Transverse colon (tissue), 4 donors: ENCODE measurements around the gene ERG. TPM values are rescaled to one million over a fixed set of nuclear protein-coding genes. Genes with fewer than 3 reads are reported as not detected.

Source experiments
- DNase-seq: peaks from one replicate; pipeline ENCODE4 v3.0.0-alpha.2; 2019
- H3K27ac ChIP-seq, 4 donors: fragments of 200-600 bp; sonication (generic); 2 replicates each; pipeline ENCODE4 v1.5.1; 2016 to 2018; ENCODE audit warnings: inconsistent platforms in 4 of 4
- H3K27me3 ChIP-seq: fragments of 200-600 bp; sonication (generic); 2 replicates; pipeline ENCODE4 v1.5.1; 2017; ENCODE audit warnings: inconsistent platforms
- H3K36me3 ChIP-seq, 4 donors: fragments of 200-600 bp; sonication (generic); 2 replicates each; pipeline ENCODE4 v1.5.1; 2017 to 2019; ENCODE audit warnings: inconsistent platforms in 4 of 4
- H3K4me1 ChIP-seq, 4 donors: fragments of 200-600 bp; sonication (generic); 2 replicates each; pipeline ENCODE4 v1.5.1; 2017 to 2020; ENCODE audit warnings: inconsistent platforms in 4 of 4
- H3K4me3 ChIP-seq, 4 donors: fragments of 200-600 bp; sonication (generic); 1 replicate in 1 of 4; 2 replicates in 3 of 4; pipeline versions ENCODE4 v1.5.1 to v1.6.1; 2017 to 2019; ENCODE audit warnings: inconsistent platforms in 4 of 4
- H3K9me3 ChIP-seq, 2 donors: fragments of 200-600 bp; sonication (generic); 2 replicates each; pipeline ENCODE4 v1.5.1; 2017 to 2019; ENCODE audit warnings: inconsistent platforms in 2 of 2
- CTCF ChIP-seq, 5 experiments: fragments of 200-600 bp in 3 of 5; fragments of 450-650 bp in 2 of 5; sonication (generic) in 3 of 5; IDR thresholded peaks; 1 replicate in 2 of 5; 2 replicates in 3 of 5; pipeline ENCODE4 v1.5.1; 2016 to 2017; ENCODE audit warnings: antibody characterized with exemption in 5 of 5, inconsistent platforms in 3 of 5, mild to moderate bottlenecking in 2 of 5, moderate library complexity in 1 of 5
- EP300 ChIP-seq: sonication (generic); formaldehyde crosslinking; IDR thresholded peaks from one replicate; pipeline ENCODE4 v1.6.1; 2017; ENCODE audit warnings: antibody characterized with exemption, low read depth
- POLR2A ChIP-seq: fragments of 450-650 bp; IDR thresholded peaks from one replicate; pipeline ENCODE4 v1.6.1; 2016; ENCODE audit warnings: antibody characterized with exemption, mild to moderate bottlenecking, moderate library complexity
- POLR2AphosphoS5 ChIP-seq, 3 donors: sonication (generic); formaldehyde crosslinking; IDR thresholded peaks; one replicate each; pipeline ENCODE4 v1.6.1; 2016; ENCODE audit warnings: antibody characterized with exemption in 3 of 3
- WGBS, 2 donors: methylation state at CpG; one replicate each; pipeline ENCODE4 v1.1.5; 2018; ENCODE audit warnings: low coverage in 1 of 2; 5-methylcytosine and 5-hydroxymethylcytosine counted together
- in situ Hi-C, 4 donors: fragments of 200-750 bp; cut with MboI; loops; one replicate each; pipeline versions ENCODE4 v1.15.0 to v1.15.1; 2017; ENCODE audit warnings: low sequenced_read_pairs in 3 of 4, low pct_ligation_motif_present in 1 of 4, low pct_unique_long_range_greater_than_20kb in 1 of 4
- intact Hi-C: fragments of 100-400 bp; cut with DNase I; formaldehyde crosslinking; loops from one replicate; pipeline ENCODE4 v1.15.1; 2023; ENCODE audit warnings: low total_unique reads
- total RNA-seq, 4 donors: library from RNA; depleted of rRNA; stranded (reverse); fragments of >200 nt; gene quantifications; one replicate each; pipeline ENCODE4 v1.1.0, GENCODE V29; 2016

ERG gene
- total RNA-seq, 4 donors from 2014 or later: 1.5 to 8.6 (median 3.7) TPM

DNA sequence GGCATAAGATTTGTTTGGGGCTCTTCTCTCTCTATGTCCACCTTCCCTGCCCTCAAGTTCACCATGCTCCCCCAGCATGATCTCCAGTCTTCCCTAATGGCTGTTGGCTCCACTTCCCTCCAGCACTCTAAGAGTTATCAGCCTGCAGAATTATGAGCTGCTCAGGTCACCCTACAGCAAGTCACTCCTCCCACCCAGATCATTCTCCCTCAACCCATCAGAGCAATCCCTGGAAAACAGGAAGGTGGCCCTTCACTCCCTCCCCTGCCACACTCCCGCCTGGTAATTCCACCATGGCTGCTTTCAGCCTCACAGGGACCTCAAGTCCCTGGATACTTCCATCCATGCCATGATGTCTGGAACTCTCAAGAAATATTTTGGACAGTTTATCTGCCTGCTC is 137.0 kb downstream of the ERG start:
- in situ Hi-C loops (loop anchor here in 3 of 4 donors (10.0 to 25.0 kb wide), 3 partner anchors 147 to 674 kb away; no protein-coding TSS in a partner anchor), intact Hi-C loops (no loop called here)
- no peak overlapping the region for H3K4me3 ChIP-seq
- no peaks in the 10 kb centered on the region for H3K9me3 ChIP-seq
- no peak overlapping the region for H3K27ac ChIP-seq
- no peaks in the 10 kb centered on the region for H3K27me3 ChIP-seq
- 55% methylated on average over 1 of the region's 1 CpG; no CpG with 5 or more reads in 1 of the 2 donors for WGBS, 2 donors
- H3K36me3 ChIP-seq: no peaks in the 10 kb centered on the region
- TF ChIP-seq EP300: no peak
- TF ChIP-seq POLR2A: no peak
- TF ChIP-seq POLR2AphosphoS5 (IDR thresholded peaks at IDR 0.05): no peak
- TF ChIP-seq CTCF (IDR thresholded peaks at IDR 0.05): no peak
- H3K4me1 ChIP-seq: no peaks in the 10 kb centered on the region
- no peak for DNase-seq

DNA sequence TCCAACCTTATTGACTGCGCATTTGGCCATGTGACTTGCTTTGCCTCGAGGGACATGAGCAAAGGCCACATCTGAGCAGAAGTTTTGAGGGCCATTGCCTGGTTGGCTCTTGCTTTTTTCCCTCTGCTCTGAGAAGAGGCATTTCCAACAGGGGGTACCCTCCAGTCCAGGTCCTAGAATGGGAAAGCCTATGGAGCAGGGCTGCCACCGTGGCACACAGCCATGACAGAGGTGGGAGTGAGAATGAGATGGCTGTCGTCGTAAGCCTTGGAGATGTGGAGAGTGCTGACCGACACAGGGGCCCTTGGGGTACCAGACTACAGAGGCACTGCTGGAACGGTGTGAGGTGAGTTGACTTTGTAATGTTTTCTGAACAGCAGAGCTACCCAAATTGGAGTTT is 138.4 kb downstream of the ERG start:
- no peak for TF ChIP-seq POLR2A
- TF ChIP-seq CTCF (IDR thresholded peaks at IDR 0.05): no peak
- TF ChIP-seq POLR2AphosphoS5 (IDR thresholded peaks at IDR 0.05): no peak
- no peak for TF ChIP-seq EP300
- Histone ChIP-seq H3K9me3 (no peaks in the 10 kb centered on the region), H3K27ac (no peak overlapping the region), H3K4me1 (no peaks in the 10 kb centered on the region), H3K4me3 (no peak overlapping the region), H3K36me3 (no peaks in the 10 kb centered on the region), H3K27me3 (peaks cover 11% of the 10 kb centered on the region)
- no peak for DNase-seq
- intact Hi-C loops (no loop called here), in situ Hi-C loops (loop anchor here (10.0 to 25.0 kb wide), 3 partner anchors 145 to 673 kb away; no protein-coding TSS in a partner anchor)
- WGBS, 2 donors: 78 to 83% methylated on average over 3 to 7 of the region's 7 CpGs

DNA sequence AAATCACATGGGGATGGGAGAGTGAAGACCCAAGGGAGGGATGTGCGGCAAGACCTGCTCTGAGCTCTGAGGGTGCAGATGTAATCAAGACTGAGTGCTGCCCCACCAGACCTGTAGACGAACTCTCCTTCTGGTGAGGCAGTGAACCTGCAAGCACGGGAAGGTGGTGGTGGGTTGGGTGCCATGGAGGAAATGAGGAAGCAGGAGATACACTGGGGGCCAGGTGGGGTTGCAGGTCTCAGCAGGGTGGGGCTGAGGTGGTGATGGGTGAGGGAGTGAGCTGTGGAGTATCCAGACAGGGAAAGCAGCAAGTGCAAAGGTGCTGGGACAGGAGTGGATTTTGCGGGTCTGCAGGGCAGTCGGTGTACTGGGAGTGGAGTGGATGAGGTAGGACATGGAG is 139.2 kb downstream of the ERG start:
- no peaks in the 10 kb centered on the region for H3K36me3 ChIP-seq
- no peak for DNase-seq
- TF ChIP-seq CTCF (IDR thresholded peaks at IDR 0.05) (no peak), POLR2AphosphoS5 (IDR thresholded peaks at IDR 0.05) (no peak), EP300 (no peak), POLR2A (no peak)
- in situ Hi-C loops (loop anchor here (10.0 to 25.0 kb wide), 3 partner anchors 144 to 672 kb away; no protein-coding TSS in a partner anchor), intact Hi-C loops (no loop called here)
- H3K9me3 ChIP-seq: no peaks in the 10 kb centered on the region
- H3K4me3 ChIP-seq: no peak overlapping the region
- H3K27ac ChIP-seq: no peak overlapping the region
- WGBS, 2 donors: 86% methylated on average over 5 of the region's 5 CpGs; no CpG with 5 or more reads in 1 of the 2 donors
- no peaks in the 10 kb centered on the region for H3K4me1 ChIP-seq
- peaks cover 11% of the 10 kb centered on the region for H3K27me3 ChIP-seq

GRCh38 chr21:38358666-38359065 is 139.6 kb downstream of the ERG start:
- 78% methylated on average over 3 of the region's 3 CpGs; no CpG with 5 or more reads in 1 of the 2 donors for WGBS, 2 donors
- intact Hi-C loops: no loop called here

More at GRCh38 chr21:38358666-38359065, 139.6 kb downstream of the ERG start:
- Histone ChIP-seq H3K9me3 (no peaks in the 10 kb centered on the region), H3K27ac (no peak overlapping the region), H3K36me3 (no peaks in the 10 kb centered on the region), H3K27me3 (peaks cover 11% of the 10 kb centered on the region), H3K4me3 (no peak overlapping the region), H3K4me1 (no peaks in the 10 kb centered on the region)
- in situ Hi-C loops: loop anchor here (10.0 to 25.0 kb wide), 3 partner anchors 144 to 671 kb away; no protein-coding TSS in a partner anchor
- TF ChIP-seq EP300 (no peak), POLR2A (no peak), POLR2AphosphoS5 (IDR thresholded peaks at IDR 0.05) (no peak), CTCF (IDR thresholded peaks at IDR 0.05) (no peak)
- no peak for DNase-seq
